Tongue (tissue), 2 donors: ENCODE data around the gene SYCP3. TPM values are rescaled to one million over a fixed set of nuclear protein-coding genes. Genes with fewer than 3 reads are reported as not detected.
"Not testable (repeated sequence)": the region's sequence is repeated elsewhere in the genome, so short reads cannot be mapped to it uniquely, and the experiment has no call there.

ENCODE experiments used
- DNase-seq: peaks from one replicate; pipeline ENCODE4 v3.0.0-alpha.2; 2015
- total RNA-seq: library from RNA; depleted of rRNA; stranded (reverse); fragments of >200 nt; gene quantifications from one replicate; pipeline ENCODE4 v1.2.3, GENCODE V29; 2014

The SYCP3 gene
- total RNA-seq, 1 donor from 2014 or later = not detected

- DNase-seq = peak; percentile 44
Measured at GRCh38 chr12:101759396-101760047, 20.3 kb upstream of the SYCP3 start.

DNA sequence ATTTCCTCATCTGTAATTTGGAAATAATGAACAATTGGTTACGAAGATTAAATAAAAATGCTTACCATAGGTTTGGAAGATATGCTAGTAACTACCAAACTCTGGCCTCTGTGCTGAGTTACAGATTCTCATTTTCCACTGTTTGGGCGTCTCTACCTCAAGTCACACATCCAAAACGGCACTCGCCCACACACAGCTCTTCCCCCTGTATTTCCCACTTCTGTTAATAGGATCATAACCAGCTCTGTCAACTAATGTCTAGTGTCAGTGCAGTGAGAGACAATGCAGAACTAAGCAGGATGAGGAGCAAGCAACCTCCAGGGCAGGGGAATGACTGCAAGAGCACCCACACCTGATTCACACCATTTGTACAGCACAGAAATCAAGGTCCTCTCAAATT, 10.9 kb upstream of the SYCP3 start:
- DNase-seq = no peak

DNA sequence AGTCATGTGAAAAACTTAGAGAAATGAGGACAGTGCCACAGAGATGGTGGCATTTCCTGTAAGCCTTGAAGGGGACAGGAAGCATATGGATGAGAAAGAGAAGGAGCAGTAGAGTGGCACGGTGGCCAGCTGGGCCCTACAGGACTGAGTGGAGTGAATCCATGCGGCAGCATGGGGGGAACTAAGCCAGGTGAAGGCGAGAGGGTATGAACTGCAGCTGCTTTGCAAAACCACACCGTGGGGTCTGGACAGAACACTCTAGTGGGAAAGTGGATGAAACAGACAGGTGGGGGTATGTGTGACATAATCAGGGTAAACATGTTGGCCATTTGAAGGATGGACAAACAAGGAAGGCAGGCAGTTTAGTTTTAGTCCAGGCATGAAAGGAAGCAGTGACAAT, 10.4 kb upstream of the SYCP3 start:
- DNase-seq = no peak

DNA sequence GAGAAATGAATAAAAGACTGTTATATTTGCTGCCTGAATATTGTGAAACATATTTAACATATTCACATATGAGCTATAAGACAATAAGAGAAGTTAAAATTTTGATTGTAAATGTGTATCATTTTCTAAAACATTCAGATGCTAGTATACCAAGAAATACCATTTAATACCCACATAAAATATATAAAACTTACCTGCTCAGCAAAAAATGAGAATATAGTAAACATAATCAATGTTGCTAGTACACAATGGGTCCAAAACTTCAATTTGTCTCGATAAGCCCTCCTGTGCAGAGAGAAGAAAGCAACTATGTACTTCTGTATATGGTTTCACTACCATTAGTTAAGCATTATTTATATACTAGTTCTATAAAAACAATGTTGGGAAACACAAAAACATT, 9.6 kb upstream of the SYCP3 start:
- no peak for DNase-seq

- DNase-seq = no peak
Measured at GRCh38 chr12:101747697-101748096, 8.4 kb upstream of the SYCP3 start.

GRCh38 chr12:101746661-101747060, 7.4 kb upstream of the SYCP3 start:
- peak; percentile 26 for DNase-seq

GRCh38 chr12:101746196-101746595, 6.9 kb upstream of the SYCP3 start:
- DNase-seq = no peak

DNA sequence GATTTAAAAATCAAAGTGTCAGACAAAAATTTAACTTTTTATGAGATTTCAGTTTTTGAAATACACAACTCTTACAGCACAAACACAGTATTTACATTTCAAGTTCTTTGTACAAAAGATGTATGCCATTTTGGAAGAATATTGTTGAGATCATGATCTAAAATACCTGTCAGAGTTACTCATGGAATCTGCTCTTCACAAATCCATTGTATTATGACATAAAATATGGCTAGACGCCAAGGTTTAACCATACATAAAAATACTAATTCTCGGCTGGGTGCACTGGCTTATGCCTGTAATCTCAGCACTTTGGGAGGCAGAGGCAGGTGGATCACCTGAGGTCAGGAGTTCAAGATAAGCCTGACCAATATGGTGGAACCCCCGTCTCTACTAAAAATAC, 6.2 kb upstream of the SYCP3 start:
- no peak for DNase-seq

- no peak for DNase-seq
Measured at GRCh38 chr12:101743724-101744472, 4.6 kb upstream of the SYCP3 start.

DNA sequence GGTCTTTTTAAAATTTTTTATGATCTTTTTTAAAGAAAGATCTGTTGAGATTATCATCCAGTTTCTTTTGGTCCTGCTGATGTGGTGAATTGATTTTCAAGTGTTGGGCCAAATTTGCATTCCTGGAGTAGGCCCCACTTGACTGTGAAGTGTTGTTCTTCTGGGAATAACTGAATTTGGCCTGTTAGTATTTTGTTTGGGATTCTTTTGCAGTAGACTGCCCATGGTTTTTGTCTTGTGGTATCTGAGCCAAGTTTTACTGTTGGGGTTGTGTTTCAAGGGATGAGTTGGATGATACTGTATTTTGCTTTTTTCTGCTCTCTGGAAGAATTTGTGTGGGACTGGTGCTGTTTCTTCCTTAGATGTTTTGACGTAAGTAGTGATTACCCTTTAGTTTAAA, 4.0 kb upstream of the SYCP3 start:
- peak; percentile 43 for DNase-seq

- no peak for DNase-seq
Measured at GRCh38 chr12:101740980-101741379, 1.7 kb upstream of the SYCP3 start.

- DNase-seq = no peak
Measured at GRCh38 chr12:101740566-101740965, 1.3 kb upstream of the SYCP3 start.

GRCh38 chr12:101737476-101737875, 1.8 kb downstream of the SYCP3 start:
- DNase-seq = no peak

- not testable (repeated sequence) for DNase-seq
Measured at GRCh38 chr12:101734482-101734881, 4.8 kb downstream of the SYCP3 start.

GRCh38 chr12:101733166-101733565, 6.1 kb downstream of the SYCP3 start:
- no peak for DNase-seq

GRCh38 chr12:101732318-101732717, 6.9 kb downstream of the SYCP3 start:
- DNase-seq = no peak

- no peak for DNase-seq
Measured at GRCh38 chr12:101729842-101730241, 9.4 kb downstream of the SYCP3 start.

DNA sequence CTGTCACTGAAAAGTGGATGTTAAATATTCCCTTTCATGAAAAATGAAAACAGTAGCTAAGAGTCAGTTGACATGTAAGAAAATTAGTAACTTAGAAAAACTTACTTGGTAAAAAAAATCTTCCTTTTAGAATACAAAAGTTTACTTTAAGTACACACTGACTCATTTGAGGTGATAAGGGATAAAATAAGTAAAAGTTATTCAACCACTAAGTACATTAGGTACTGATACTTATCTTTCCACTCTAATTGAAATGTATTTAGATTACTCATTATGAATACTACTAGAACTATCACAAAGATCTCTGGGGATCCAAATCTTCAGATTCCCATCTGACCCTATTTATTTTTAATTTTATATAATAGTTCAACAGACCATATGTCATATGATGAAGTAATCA, 12.2 kb downstream of the SYCP3 start:
- DNase-seq = no peak

DNA sequence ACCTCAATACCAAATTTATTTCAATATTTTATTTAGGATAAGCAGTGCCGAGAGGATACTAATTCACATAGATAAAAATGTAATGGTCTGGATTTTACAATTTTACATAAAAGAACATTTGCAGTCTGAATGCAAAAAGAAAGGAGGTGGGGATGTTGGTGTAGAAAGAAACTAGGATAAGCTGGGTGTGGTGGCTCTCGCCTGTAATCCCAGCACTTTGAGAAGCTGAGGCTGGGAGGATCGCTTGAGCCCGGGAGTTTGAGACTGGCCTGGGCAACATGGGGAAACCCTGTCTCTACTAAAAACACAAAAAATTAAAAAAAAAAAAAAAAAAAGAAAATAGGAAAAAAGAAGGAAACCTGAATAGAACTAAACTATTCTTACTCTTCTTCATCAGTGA, 16.9 kb downstream of the SYCP3 start:
- no peak for DNase-seq

GRCh38 chr12:101720118-101720517, 19.1 kb downstream of the SYCP3 start:
- DNase-seq = no peak

GRCh38 chr12:101719566-101719965, 19.7 kb downstream of the SYCP3 start:
- no peak for DNase-seq

DNA sequence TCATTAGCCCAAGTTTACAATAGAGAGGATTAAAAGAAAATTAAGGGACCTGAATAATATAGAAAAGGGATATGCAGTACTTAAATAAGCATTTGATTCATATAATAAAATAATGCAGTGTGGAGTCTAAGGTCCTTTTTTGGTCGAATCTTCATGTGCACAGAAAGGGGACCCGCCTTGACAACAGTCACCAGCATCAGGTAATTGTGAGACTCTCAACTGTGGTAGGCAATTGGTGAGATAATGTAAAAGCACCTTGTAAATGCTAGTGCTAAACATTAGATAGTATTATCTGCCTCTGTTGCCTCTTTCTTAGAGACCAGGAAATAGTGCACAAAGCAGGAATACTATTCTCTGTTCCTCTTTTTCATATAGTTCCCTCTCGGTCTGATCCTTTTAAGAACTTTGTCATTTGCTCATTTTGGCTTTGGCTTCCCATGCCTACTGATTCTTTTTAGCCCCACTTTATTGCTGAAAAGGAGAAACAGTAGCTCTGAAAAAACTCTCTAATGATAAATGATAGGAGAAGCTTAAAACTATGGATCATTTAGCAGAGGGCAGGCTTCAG, 24.3 kb downstream of the SYCP3 start:
- no peak for DNase-seq

DNA sequence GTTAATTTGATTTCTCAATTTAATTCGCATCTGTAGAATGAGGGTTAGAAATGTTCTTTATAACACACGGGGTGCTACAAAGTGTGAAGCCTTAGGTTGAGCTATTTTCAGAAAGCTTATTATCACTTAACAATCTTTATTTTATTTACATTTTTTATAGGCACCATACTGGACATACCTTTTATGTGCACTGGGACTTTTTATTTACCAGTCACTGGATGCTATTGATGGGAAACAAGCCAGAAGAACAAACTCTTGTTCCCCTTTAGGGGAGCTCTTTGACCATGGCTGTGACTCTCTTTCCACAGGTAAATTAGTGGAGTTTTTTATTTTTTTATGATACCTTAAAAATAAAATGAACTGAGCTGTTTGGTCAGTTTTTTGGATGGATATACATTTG, 25.3 kb downstream of the SYCP3 start:
- no peak for DNase-seq
